ENCODE measurements around the gene ITGAX. TPM values are rescaled to one million over a fixed set of nuclear protein-coding genes. Genes with fewer than 3 reads are reported as not detected.

The ITGAX gene
- total RNA-seq, 1 donor from 2014 or later = 188 TPM

DNA sequence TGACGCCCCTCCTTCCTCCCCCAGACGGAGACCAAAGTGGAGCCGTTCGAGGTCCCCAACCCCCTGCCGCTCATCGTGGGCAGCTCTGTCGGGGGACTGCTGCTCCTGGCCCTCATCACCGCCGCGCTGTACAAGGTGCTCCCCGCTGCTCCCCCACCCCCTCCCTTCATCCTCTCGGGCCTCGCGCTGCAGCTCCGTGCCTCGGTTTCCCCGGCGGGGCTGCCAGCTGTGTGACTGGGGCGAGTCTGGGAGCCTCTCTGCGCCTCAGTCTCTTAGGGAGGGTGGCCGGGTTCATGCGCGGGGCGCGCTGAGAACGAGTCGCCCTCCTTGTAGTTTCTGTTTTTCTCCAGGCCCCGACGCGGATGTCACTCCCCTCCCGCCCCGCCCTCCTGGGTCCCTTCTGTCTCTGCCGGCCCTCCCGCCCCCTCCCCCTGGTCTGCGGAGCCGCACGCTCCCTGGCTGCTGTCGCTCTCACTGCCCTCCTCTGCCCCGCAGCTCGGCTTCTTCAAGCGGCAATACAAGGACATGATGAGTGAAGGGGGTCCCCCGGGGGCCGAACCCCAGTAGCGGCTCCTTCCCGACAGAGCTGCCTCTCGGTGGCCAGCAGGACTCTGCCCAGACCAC, 23.7 kb upstream of the ITGAX start:
- TF ChIP-seq, protein P1, sequence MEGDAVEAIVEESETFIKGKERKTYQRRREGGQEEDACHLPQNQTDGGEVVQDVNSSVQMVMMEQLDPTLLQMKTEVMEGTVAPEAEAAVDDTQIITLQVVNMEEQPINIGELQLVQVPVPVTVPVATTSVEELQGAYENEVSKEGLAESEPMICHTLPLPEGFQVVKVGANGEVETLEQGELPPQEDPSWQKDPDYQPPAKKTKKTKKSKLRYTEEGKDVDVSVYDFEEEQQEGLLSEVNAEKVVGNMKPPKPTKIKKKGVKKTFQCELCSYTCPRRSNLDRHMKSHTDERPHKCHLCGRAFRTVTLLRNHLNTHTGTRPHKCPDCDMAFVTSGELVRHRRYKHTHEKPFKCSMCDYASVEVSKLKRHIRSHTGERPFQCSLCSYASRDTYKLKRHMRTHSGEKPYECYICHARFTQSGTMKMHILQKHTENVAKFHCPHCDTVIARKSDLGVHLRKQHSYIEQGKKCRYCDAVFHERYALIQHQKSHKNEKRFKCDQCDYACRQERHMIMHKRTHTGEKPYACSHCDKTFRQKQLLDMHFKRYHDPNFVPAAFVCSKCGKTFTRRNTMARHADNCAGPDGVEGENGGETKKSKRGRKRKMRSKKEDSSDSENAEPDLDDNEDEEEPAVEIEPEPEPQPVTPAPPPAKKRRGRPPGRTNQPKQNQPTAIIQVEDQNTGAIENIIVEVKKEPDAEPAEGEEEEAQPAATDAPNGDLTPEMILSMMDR (IDR thresholded peaks at IDR 0.05) = no peak
- Histone ChIP-seq H3K27ac (no peak overlapping the region), H3K27me3 (ENCODE audit: low read depth) (peaks cover 31% of the 10 kb centered on the region), H3K4me3 (peak overlapping the region; percentile 21), H3K9me3 (no peaks in the 10 kb centered on the region), H3K4me1 (no peaks in the 10 kb centered on the region), H3K36me3 (no peaks in the 10 kb centered on the region)
- DNase-seq (no peak), ATAC-seq (peak in 1 of 2 donors; percentile 6)
- intact Hi-C loops (cut with DNase I) = no loop called here

DNA sequence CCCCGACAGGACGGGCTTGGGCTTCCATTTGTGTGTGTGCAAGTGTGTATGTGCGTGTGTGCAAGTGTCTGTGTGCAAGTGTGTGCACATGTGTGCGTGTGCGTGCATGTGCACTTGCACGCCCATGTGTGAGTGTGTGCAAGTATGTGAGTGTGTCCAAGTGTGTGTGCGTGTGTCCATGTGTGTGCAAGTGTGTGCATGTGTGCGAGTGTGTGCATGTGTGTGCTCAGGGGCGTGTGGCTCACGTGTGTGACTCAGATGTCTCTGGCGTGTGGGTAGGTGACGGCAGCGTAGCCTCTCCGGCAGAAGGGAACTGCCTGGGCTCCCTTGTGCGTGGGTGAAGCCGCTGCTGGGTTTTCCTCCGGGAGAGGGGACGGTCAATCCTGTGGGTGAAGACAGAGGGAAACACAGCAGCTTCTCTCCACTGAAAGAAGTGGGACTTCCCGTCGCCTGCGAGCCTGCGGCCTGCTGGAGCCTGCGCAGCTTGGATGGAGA, 23.1 kb upstream of the ITGAX start:
- no peaks in the 10 kb centered on the region for H3K9me3 ChIP-seq
- H3K4me3 ChIP-seq = no peak overlapping the region
- H3K27me3 ChIP-seq (ENCODE audit: low read depth) = peaks cover 36% of the 10 kb centered on the region
- no peak for DNase-seq
- intact Hi-C loops (cut with DNase I) = no loop called here
- no peak overlapping the region for H3K27ac ChIP-seq
- TF ChIP-seq, protein P1 (IDR thresholded peaks at IDR 0.05) = no peak
- no peaks in the 10 kb centered on the region for H3K4me1 ChIP-seq
- no peaks in the 10 kb centered on the region for H3K36me3 ChIP-seq
- peak; percentile 6 to 19 for ATAC-seq

DNA sequence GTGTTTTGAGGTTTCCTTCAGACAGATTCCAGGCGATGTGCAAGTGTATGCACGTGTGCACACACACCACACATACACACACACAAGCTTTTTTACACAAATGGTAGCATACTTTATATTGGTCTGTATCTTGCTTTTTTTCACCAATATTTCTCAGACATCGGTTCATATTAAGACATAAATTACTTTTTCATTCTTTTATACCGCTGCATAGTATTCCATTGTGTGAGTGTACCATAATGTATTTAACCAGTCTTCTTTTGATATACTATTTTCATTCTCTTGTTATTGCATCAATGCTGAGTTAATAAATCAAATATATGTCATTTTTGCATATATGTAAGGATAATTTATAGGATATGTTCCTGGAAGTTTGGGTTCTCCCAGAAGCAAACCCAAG, 22.4 kb upstream of the ITGAX start:
- Histone ChIP-seq H3K27me3 (ENCODE audit: low read depth) (peaks cover 40% of the 10 kb centered on the region), H3K4me1 (no peaks in the 10 kb centered on the region), H3K36me3 (no peaks in the 10 kb centered on the region), H3K9me3 (no peaks in the 10 kb centered on the region), H3K27ac (no peak overlapping the region), H3K4me3 (no peak overlapping the region)
- DNase-seq (no peak), ATAC-seq (no peak)
- intact Hi-C loops (cut with DNase I) = no loop called here
- TF ChIP-seq, protein P1 (IDR thresholded peaks at IDR 0.05) = no peak

GRCh38 chr16:31333686-31334649, 21.0 kb upstream of the ITGAX start:
- no peaks in the 10 kb centered on the region for H3K4me1 ChIP-seq
- H3K27ac ChIP-seq = no peak overlapping the region
- no peaks in the 10 kb centered on the region for H3K9me3 ChIP-seq
- intact Hi-C loops (cut with DNase I) = no loop called here
- peaks cover 40% of the 10 kb centered on the region for H3K27me3 ChIP-seq (ENCODE audit: low read depth)
- H3K4me3 ChIP-seq = no peak overlapping the region
- H3K36me3 ChIP-seq = no peaks in the 10 kb centered on the region
- DNase-seq = no peak
- TF ChIP-seq, protein P1 (IDR thresholded peaks at IDR 0.05) = peak; percentile 31
- peak in 1 of 2 donors; percentile 39 for ATAC-seq

GRCh38 chr16:31334934-31335333, 20.0 kb upstream of the ITGAX start:
- Histone ChIP-seq H3K4me3 (no peak overlapping the region), H3K27me3 (ENCODE audit: low read depth) (peaks cover 32% of the 10 kb centered on the region), H3K9me3 (no peaks in the 10 kb centered on the region), H3K4me1 (no peaks in the 10 kb centered on the region), H3K27ac (no peak overlapping the region), H3K36me3 (no peaks in the 10 kb centered on the region)
- TF ChIP-seq, protein P1 (IDR thresholded peaks at IDR 0.05) = no peak
- no peak for ATAC-seq
- DNase-seq = no peak
- intact Hi-C loops (cut with DNase I) = no loop called here
